GM21528 (cell line): ENCODE data around the gene TTYH3.

ENCODE experiments used
- ATAC-seq: cut with Tn5 transposase; IDR thresholded peaks from one replicate; pipeline ENCODE4 v1.9.1; 2021; ENCODE audit warnings: mild to moderate bottlenecking, moderate library complexity; ENCODE audit not compliant: unreplicated experiment, low FRiP score

The TTYH3 gene

GRCh38 chr7:2645274-2645868, 13.6 kb downstream of the TTYH3 start:
- no peak for ATAC-seq

- ATAC-seq, result no peak
Observed at GRCh38 chr7:2646336-2646679, 14.5 kb downstream of the TTYH3 start.

DNA sequence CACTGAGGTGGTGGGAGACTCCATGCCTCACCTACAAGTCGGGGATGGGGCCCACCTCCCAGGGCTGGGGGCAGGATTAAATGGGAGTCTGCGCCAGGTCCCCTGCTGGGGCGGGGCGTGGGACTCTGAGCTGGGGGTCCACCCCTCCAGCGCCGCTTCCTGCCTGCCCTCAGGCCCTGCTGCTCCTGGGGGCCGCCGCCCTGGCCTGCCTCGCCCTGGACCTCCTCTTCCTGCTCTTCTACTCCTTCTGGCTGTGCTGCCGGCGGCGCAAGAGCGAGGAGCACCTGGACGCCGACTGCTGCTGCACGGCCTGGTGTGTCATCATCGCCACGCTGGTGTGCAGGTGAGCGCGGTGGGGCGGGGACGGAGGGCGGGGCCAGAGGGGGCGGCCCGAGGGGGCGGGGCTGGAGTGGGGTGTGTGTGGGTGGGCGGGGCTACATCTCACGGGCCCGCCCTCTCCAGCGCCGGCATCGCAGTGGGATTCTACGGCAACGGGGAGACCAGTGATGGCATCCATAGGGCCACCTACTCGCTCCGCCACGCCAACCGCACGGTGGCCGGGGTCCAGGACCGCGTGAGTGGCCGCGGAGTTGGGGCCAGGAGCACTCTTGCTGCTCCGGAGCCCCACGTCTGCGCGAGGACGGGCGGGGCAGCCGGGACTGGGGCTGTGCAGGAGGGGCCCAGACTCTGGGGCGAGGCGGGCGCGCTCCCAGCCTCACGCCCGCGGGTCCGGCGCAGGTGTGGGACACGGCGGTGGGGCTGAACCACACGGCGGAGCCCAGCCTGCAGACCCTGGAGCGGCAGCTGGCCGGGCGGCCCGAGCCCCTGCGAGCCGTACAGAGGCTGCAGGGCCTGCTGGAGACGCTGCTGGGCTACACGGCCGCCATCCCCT, 15.1 kb downstream of the TTYH3 start:
- ATAC-seq, result no peak

DNA sequence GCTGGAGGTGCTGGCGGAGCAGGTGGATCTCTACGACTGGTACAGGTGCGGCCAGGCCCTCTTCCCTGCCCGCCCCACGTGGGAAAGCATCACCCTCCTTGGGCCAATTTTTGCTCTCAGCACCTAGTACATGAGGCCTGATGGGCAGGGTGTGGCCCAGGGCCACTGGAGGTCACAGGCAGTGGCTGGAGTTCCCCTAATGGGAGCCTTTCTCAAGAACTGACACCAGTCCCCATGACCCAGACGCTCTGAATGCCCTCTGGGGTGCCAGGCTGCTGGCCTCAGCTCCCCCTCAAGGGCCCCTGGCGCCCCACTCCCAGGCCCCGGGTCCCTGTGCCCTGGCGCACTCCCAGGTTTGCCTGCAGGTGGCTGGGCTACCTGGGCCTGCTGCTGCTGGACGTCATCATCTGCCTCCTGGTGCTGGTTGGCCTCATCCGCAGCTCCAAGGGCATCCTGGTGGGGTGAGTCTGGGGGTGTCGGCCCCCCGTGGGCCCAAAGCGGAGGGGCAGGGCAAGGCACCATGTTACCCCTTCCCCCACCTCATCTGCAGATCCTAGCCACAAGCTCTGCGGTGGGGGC, 15.9 kb downstream of the TTYH3 start:
- ATAC-seq, result no peak

- no peak for ATAC-seq
Observed at GRCh38 chr7:2649139-2649838, 17.5 kb downstream of the TTYH3 start.

- ATAC-seq, result no peak
Observed at GRCh38 chr7:2649991-2650390, 18.2 kb downstream of the TTYH3 start.

DNA sequence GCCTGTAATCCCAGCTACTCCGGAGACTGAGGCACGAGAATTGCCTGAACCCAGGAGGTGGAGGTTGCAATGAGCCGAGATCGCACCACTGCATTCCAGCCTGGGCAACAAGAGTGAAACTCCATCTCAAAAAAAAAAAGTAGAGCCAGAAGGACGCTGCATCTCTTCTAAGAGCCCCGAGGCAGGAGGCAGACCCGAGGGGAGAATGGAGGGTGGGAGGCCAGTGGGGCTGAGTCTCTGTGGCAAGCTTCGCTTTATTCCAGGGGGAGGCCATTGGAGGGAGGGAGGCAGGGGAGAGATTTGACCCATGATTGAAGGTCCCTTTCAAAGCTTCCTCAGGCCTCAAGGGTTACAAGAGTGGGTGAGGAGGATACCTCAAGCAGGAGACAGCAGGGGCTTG, 18.7 kb downstream of the TTYH3 start:
- ATAC-seq, result no peak

GRCh38 chr7:2651336-2651735, 19.6 kb downstream of the TTYH3 start:
- ATAC-seq, result no peak

- ATAC-seq, result no peak
Observed at GRCh38 chr7:2651847-2652735, 20.3 kb downstream of the TTYH3 start.

GRCh38 chr7:2652736-2653060, 20.9 kb downstream of the TTYH3 start:
- no peak for ATAC-seq

GRCh38 chr7:2654059-2654458, 22.3 kb downstream of the TTYH3 start:
- ATAC-seq, result no peak

DNA sequence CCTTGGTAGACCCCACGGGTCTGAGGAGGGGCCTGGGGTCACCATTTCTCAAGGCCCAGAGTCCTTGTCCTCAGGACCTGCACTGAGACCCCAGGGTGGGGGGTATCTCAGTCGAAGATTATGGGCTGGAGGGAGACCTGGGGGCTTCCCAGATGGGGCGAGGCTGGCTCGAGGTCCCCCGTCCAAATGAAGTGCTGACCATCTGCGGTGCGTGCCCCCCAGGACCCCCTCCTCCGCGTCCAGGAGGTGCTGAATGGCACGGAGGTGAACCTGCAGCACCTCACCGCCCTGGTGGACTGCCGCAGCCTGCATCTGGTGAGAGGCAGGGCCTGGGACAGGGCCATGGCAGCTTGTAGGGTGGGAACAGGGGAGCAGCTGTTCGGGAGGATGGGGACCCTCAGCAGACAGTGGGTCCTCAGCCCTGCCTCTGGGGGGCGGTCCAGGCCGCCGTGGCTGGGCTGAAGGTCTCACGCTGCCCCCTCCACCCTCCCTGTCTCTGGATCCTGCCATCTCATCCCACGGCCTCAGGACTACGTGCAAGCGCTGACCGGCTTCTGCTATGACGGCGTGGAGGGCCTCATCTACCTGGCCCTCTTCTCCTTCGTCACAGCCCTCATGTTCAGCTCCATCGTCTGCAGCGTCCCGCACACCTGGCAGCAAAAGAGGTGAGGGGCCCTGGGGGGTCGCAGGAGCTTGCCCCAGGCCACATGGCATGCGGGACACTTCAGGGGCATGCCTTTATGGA, 24.3 kb downstream of the TTYH3 start:
- ATAC-seq, result no peak

- no peak for ATAC-seq
Observed at GRCh38 chr7:2657208-2657607, 25.4 kb downstream of the TTYH3 start.

GRCh38 chr7:2657920-2658671, 26.3 kb downstream of the TTYH3 start:
- ATAC-seq, result no peak

DNA sequence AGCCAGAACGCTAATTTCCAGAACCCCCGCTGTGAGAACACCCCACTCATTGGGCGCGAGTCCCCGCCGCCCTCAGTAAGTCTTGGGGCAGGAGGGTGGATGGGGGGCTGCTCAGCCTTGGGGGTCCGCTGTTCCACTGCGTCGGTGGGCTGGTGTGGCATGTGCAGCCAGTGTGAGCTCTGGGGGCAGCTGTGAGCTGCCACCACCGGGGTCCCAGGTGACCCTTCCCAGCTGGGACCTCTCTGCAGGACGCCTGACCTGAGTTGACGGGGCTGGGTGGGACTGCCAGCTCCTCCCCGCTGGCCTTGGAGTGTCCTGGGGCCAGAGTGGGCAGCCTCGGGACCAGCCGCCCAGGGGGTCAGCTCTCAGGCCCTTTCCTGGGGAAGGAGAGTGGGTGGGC, 27.2 kb downstream of the TTYH3 start:
- ATAC-seq, result no peak

GRCh38 chr7:2659556-2660358, 28.0 kb downstream of the TTYH3 start:
- no peak for ATAC-seq

DNA sequence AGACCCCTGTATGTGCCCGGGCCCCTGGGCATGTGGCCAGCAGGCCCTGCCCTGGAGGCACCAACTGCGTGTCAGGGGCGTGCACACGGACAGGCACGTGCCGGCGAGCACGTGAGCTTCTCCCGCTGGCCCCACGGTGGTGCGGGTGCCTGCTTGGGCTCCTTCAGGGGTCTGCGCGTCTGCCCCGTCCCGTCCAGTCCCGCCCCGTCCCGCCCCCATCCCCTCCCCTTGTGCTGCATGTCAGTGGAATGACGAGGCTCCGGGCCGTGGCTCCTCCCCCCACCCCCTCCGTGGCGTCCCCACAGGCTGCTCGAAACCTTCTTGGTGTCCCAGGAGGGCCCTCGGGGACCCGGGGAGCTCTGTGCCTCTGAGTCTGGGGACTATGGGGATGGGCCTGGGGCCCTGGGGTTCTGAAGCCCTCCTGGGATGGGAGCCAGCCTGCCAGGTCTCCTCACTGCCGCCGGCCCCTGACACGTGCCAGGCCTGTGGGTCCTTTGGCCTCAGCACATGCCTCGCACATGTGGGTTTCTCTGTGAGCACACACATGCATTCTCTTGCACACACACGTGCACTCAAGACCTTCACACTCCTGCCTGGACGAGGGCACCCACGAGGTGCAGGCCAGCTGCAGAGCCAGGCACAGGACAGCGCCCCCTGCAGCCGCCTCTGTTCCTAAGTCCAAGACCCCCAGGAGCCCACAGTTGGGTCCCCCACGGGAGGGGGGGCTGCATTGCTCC, 28.7 kb downstream of the TTYH3 start:
- no peak for ATAC-seq

DNA sequence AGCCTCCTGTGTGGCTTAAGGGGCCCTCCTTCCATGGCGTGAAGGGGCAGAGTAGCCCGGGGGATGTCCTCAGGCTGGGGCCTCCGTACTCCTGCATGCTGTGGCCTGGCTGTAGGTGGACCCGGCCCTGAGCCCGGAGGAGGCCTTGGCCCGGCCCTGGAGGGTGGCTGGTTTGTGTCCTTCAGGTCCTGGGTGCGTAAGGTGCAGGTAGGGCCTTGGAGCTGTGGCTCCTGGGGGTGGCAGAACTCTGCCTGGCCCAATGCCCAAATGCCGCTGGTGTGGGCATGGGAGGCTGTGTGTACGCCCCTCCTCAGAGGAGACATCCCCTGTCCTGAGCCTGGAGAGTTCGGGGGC, 29.3 kb downstream of the TTYH3 start:
- ATAC-seq, result no peak
